ENCODE data around the gene PPIL1. TPM values are rescaled to one million over a fixed set of nuclear protein-coding genes. Genes with fewer than 3 reads are reported as not detected.
A peak's percentile ranks its signal among the peaks of the same experiment; 100 is the strongest.

Gene PPIL1
- total RNA-seq, 2 donors from 2014 or later = 18.3 to 20.3 TPM

DNA sequence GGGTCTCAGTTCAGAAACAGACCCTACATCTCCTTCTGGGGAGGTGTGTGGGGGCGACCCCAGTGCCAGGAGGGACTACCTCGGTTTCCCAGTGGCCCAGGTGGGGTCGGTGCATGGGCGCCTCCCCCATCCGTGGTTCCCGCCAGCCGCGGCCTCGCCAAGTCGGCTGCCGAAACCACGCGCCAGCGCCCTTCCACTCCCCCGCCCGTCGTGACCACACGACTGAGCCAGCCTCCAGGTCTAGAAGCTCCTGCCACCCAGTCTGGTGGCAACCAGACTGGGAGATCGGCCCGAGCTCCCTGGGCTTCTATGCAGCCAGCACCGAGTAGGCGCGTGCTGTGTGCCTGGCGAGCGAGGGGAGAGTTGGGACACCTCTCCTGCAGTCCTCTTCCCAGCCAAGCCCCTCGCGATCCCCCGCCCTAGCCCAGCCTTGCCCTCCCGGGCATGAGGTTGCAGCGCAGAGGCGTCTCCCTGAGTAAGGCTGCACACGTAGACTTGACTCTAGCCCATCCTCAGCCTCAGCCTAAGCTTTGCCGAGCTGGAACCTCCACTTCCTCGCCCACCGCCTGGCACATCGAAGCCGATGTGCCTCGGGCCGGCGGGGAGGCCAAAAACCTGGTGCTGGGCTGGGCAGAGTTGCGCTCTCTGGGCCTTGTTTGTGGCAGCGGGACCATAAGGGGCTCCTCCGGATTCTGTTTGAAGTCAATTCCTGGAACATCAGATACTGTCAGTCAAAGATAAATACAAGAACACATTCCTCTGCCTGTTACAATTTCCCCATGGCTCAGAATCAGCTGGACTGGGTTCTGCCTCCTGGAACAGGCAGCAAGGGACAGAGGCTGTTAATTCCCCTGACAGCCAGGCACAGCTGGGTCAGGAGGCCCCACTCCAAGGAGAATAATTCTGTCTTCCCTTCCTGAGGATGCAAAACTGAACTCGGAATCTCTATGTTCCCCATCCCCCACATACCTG is 33.9 kb downstream of the PPIL1 start:
- intact Hi-C loops (cut with DNase I) = no loop called here
- no peak for DNase-seq (ENCODE audit: low spot score)

DNA sequence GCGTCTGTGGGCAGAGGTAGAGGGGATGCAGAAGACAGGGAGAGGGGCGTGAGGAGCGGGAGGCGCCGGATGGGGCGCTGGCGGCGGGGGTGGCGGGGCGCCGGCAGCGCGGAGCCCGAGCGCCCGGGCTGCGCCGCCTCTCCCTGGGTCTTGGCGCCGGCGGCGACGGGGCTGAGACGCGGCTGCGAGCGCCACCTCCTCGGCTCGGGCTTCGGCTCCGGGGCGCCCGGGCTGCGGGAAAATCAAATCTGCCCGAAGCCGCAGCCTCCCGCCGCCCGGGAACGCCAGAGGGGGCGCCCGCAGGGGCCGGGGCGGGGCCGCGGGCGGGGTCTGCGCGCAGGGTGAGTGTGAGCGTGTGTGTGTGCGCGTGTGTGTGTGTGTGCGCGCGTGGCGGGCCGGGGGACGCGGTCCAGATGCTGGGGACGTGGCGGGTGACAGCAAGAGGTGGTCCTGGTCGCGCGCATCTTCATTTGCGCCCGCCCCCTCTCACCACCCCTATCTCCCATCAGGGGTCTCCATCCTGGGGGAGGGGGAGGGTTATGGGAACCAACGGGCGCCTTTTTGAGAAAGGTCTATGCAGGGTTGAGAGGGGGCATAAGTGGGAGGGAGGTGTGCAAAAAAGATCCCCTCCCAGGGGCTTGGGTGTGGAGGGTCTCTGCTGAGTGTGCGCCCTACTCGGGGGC is 34.7 kb downstream of the PPIL1 start:
- DNase-seq (ENCODE audit: low spot score) = peak; percentile 86
- intact Hi-C loops (cut with DNase I) = no loop called here

DNA sequence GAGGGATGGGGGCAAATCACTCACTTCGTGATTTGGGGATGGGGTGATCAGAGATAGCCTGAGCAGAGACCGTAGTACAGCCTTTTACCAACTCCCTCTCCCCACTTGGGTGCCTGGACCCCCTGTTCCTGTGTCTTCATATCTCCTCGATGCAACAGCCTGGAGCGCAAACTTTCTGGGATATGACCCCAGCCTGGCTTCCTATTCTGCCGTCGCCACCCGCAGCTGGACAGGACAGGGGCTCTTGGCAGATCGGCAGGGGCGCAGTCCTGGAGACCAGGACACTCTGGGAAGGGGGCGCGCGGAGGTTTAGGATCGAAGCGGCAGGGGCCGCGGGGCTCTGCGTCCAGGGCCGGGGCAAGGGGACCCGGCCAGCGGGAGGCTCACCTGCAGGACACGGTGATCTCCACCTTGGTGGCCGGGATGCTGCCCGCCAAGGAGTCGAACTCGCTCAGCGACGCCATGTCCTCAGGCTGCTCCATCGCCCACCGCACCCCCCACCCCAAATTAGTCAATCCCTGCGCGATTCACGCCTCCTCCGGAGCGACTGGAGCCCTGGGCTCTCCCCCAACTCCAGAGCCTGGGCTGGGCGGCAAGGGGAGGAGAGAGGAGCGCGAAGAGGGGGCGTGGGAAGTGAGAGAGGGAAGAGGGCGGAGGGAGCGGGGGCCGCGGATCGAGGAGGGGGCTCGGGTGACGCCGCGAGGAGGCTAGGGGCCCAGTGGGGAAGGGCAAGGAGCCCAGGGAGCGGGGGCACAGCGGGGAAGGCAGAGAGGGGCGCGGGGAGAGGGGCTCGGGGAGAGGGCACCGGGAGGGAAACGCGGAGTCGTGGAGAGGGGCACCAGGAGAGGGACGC is 35.5 kb downstream of the PPIL1 start, which contains the start of gene CPNE5:
Gene CPNE5, minus strand, starts transcription at position 549 of the 853 bp plus-strand sequence. Its CDS starts 67 bp downstream, at position 482.
- intact Hi-C loops (cut with DNase I) = loop anchor here in 1 of 2 donors (1.0 kb wide), 1 partner anchor 73 kb away; no protein-coding TSS in a partner anchor
- DNase-seq (ENCODE audit: low spot score) = no peak

DNA sequence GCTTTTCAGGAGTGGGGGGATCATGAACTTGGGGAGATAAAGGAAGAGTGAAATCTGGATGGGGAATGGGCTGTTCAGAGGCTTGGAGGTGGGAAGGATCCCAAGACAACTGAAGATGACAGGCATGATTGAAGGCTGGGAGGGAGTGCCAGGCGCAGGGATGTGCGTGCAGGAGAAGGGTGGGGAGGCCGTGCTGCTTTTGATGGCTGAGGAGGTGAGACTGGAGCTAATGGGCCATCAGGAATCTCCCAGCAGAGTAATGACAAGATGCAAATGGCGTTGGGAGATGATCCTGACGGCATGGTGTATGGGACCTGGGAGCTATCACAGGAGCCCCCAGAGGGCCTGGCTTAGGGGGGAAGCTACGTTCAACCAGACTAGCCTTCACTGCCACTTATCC is 36.9 kb downstream of the PPIL1 start:
- DNase-seq (ENCODE audit: low spot score) = no peak
- intact Hi-C loops (cut with DNase I) = loop anchor here in 1 of 2 donors (1.0 kb wide), 1 partner anchor 71 kb away; no protein-coding TSS in a partner anchor

DNA sequence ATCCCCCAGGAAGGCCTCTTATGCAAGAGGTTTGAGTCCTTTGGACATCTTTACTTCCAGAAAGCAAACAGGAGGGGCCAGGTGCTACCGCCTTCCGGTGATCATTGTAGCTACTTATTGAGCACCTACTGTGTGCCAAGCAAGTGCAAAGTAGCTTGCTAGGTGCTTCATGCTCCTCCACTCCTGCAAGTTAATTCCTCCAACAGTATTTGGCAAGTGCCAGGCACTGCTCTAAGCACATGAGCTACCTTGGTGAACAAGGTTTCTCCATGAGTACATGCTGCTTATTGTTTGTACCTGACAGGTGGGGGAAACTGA is 37.6 kb downstream of the PPIL1 start:
- intact Hi-C loops (cut with DNase I) = no loop called here
- no peak for DNase-seq (ENCODE audit: low spot score)

DNA sequence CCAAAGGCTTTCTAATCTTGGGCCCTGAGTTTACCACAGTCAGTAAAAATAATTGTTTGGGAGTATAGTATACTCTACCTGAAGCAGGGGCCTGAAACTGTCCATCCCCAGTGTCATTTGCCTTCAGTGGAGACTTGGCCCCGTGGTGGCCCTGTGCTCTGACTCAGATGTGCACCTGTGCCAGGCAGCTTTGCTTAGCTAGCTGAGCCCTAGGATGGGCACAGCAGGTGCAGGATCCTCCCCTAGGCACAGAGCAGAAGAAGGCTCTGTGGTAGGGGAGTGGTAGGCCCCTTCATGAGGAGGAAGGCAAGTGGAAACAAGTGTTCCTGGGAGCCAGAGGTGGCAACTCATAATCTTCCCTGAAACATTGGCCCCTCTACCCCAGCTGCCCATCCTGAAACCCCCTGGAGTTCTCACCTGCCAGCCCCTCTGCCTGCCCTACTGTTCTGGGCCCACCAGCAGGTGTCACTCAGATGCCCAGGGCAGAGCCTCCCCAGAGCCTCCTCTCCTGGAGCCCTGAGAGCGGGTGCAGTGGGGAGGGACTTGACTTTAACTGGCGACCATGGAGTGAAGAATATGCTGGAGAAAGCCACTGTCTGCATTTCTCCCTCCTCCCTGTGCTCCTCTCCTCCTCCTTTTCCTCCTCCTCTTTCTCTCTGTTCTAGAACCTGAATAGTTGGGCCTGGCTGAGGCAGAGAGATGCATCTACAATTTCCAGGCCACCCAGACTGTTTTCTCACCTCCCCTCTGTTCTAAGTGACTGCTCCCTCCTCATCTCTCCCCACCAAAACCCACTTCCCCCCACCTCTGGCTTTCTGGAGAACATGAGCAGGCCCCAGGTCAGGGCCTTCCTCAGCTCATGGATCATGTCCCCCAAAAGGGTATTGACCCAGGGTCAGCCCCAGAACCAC is 38.2 kb downstream of the PPIL1 start:
- DNase-seq (ENCODE audit: low spot score) = no peak
- intact Hi-C loops (cut with DNase I) = no loop called here

DNA sequence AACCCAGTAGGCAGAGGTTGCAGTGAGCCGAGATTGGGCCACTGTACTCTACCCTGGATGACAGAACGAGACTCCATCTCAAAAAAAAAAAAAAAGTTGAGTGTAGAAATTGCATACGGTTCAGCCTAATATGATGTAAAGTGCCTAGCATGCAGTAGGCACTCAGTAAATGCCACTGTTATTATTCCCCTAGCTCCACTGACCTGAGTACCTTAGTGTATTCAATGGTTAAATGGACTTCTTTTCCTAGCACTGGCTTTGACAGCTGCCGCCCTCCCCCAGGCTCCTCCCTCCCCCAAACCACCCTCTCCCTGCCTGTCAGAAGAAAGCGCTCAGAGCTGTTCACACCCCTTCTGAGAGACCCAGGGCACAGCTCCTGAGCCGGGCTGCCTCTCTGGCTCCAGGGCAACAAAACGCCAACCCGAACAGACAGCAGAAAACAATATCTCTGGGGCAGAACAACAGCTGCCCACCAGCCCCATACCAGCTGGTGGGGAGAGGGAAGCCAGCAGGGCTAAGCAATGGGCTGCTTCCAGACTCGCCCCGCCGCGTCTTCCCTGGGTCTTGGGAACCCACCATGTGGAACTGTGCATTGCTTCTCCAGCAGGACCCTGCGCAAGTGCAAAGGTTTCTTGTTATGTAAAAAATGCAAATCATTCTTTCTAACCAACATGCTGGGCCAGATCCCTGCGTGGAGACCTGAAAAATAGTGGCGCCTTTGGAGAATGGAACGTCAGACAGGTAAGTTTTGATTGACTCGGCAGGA is 39.8 kb downstream of the PPIL1 start:
- intact Hi-C loops (cut with DNase I) = no loop called here
- no peak for DNase-seq (ENCODE audit: low spot score)

DNA sequence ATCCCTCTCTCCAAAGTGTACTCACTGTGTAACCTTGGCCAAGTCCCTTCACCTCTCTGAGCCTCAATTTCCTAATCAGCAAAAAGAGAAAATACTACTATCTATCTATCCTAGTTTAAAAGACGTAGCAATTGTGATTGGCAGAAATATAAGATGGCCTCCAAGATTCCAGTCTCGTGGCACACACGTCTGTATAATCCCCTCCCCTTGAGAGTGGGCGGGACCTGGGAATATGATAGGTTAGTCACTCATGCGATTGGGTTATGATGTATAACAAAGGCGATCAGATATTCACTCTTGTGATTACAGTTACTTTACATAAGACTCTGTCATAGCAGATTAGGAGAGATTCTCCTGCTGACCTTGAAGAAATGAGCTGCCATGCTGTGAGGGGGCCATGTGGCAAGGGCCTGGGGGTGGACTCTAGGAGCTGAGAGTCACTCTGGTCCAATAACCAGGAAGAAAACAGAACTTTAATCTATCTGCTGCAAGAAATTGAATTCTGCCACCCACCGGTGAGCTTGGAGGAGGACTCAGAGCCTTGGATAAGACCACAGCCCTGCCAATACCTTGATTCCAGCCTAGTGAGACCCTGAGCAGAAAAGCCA is 41.3 kb downstream of the PPIL1 start:
- DNase-seq (ENCODE audit: low spot score) = no peak
- intact Hi-C loops (cut with DNase I) = no loop called here

DNA sequence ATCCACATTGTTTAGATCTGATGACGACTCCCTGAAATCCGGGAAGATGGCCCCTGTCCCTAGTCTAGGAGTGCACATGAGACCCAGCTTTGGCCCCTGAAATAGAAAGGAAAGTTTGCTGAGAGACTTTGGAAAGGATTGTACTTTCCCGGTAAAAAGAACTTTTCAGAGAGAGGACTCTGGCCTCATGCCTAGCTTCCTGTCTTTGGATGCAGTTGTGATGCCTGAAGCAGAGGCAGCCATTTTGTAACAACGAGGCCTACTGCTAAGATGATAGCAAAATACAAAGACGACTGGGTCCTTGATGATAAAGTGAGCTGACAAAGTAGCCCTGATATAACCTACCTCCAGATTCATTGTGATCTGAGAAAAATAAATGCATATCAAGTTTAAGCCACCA is 42.3 kb downstream of the PPIL1 start:
- intact Hi-C loops (cut with DNase I) = no loop called here
- DNase-seq (ENCODE audit: low spot score) = no peak

DNA sequence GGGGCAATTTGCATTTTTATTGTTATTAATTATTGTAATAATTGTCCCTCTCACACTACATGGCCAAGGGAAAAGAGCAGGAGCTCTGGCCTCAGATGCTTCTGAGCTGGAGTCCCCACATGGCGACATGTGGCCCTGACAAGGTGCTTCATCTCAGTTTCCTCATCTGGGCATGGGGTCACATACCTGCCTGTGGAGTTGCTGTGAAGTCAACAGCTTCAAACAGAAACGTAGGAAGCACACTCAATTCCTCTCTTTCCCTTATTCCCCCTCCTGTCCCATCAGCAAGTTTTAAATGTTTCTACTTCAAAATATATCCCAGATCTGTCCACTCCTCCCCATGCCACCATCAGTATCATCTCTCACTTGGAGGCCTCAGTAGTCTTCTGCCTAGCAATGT is 44.0 kb downstream of the PPIL1 start:
- intact Hi-C loops (cut with DNase I) = no loop called here
- no peak for DNase-seq (ENCODE audit: low spot score)

DNA sequence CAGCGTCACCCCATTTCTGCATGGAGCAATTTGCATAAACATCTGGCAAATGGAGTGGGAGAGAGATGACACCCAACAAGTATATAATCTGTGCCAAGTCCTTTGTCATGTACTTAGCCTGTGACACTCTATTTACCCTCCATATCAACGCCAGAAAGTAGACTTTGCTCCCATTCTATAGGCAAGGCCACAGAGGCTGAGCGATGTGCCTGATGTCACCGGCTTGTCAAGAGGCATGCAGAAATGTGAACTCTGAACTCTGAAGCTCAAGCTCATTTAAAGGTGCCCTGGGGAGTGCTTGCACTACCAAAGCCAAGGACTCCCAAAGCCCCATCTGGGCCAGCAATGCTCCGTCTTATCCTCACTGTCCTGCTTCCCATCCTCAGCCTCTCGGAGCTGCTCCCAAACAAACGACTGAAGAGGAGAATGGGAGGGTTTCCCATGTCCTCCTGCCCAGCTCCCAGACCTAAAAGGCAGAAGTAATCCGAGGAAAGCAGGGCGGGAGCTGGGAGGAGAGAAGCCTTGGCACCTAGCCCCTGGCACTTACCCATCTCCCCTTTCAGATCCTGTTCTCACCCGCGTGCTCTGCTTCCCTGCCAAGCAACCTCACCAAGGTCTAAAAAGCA is 44.6 kb downstream of the PPIL1 start:
- DNase-seq (ENCODE audit: low spot score) = peak; percentile 88
- intact Hi-C loops (cut with DNase I) = no loop called here

DNA sequence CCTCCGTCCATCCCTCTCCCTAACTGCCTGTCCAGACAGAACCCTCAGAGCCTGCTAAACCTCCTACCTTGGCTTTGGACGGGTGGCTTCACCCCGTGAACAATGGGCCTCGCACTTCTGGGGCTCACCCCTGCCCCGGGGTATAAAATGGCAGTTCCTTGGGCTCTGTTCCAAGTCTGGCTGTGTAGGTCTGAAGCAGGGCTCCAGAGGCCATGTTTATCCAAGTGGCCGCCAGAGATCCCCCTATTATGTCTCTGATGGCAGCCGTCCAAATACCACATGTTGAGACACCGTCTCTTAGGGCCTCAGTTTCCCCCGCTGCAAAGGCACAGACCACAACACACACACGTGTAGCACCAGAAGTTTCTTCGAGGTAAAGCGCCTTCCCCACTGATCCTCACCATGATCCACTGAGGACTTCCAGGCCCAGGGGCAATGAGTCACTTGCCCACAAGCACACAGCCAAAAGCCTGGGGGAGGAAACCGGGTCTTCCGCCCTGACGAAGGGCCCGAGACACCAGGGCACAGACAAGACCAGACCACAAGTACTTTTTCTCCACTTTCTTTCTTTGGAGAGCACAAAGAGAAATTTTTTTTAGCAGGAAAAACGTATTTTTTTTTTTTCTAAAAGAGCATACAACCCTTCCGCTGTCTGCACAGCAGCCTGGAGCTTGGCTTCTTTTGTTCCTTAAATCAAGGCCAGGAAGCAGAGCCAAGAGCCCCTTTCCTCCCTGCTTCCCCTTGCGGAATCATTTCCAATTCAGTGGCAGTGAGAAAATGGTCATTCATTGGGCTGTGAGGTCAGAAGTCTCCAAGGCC is 47.1 kb downstream of the PPIL1 start:
- intact Hi-C loops (cut with DNase I) = no loop called here
- DNase-seq (ENCODE audit: low spot score) = no peak

DNA sequence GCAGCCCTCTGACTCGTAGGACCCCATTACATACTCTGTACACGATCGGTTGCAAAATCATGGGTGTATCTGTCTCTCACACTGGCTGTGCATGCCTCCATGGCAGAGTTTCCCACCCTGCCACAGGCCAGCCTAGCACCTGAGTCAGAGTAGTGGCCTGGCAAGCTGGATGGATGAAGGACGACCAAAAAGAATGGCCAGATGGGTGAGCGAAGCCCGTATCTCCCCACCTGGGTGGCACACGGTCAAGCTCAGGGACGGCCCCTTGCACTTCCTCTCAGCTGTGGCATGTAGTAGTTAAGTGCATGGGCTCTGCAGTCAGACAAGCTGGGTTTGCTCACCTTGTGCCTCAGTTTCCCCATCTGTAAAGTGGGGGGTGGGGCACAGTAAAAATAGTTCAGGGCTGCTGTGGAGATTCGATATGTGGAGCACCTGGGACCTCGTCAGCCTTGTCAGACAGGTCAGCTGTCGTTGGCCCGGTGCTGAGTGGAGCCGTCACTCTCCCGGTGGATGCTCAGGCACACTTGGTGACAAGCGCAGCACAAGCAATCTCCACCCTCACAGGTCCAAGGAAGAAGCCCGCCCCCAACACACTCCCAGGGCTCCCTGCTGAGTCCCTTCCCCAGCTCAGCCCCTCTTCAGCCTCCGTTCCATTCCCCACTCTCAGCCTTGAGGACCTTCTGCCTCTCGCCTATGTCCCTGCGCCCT is 47.9 kb downstream of the PPIL1 start:
- intact Hi-C loops (cut with DNase I) = no loop called here
- no peak for DNase-seq (ENCODE audit: low spot score)

DNA sequence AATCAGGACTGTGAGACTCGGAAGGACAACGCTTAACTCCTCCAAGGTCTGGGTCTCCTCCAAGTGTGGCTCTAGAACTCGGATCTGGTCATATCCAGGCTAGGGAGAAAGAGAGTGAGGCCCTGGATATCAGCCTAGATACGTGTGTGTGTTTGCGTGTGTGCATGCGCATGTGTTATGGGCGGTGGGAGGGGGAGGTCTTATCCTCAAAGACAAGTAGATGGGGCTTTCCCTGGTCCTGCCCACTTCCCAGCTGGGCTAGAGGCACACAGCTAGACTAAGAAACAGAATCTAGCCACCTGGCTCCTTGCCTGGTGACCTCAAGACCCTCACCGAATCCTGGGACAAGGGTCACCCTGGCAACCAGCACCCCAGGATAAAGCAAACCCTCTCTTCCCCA is 48.6 kb downstream of the PPIL1 start:
- intact Hi-C loops (cut with DNase I) = no loop called here
- no peak for DNase-seq (ENCODE audit: low spot score)

DNA sequence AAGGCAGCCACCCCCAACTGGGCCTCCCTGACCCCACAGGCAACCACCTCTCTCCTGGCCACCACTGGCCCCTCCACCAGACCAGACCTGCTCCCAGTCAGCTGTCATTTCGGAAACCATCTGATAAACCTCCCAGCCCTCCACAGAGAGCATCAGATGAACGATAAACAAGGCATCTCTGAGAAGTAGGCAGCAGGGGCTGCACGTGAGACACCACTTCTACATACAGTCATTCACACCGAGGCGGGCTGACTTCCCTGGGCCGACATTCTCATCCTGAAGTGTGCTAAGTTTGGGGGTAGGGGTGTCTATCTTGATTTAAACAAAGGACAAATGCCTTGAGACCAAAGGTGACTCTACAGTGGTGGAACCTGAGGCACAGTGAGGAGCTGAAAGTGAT is 49.2 kb downstream of the PPIL1 start:
- intact Hi-C loops (cut with DNase I) = no loop called here

DNA sequence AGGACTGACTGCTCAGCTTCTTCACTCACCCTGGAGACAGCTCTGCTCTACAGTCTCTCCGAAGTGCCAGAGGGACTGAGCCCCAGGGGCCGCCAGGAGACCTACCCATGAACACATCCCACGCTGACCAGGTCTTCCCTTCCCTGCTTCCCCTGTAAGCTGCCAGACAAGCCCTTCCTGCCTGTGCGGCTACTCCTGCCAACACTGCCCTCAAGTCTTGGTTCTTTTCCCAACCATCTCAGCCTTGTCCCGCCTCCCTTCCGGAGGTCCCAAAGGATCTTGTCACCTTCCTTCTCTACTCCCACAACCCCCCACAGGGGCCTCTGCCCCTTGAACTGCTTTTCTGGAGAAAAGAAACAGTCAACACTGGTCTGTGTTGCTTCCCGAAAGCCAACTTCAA is 50.4 kb downstream of the PPIL1 start:
- intact Hi-C loops (cut with DNase I) = no loop called here

More for the DNA sequence above, 49.2 kb downstream of the PPIL1 start:
- DNase-seq (ENCODE audit: low spot score) = no peak

More for the DNA sequence above, 50.4 kb downstream of the PPIL1 start:
- no peak for DNase-seq (ENCODE audit: low spot score)

Measured in posterior vena cava (tissue), 2 donors.